ENCODE results near the gene MTIF2. TPM values are rescaled to one million over a fixed set of nuclear protein-coding genes. Genes with fewer than 3 reads are reported as not detected.

MTIF2 gene
- total and polyA plus RNA-seq, 9 of the 15 experiments (the other 6 are each of a cell fraction or from before 2014, with no cell fraction given): 58.7 to 143 (median 105) TPM

DNA sequence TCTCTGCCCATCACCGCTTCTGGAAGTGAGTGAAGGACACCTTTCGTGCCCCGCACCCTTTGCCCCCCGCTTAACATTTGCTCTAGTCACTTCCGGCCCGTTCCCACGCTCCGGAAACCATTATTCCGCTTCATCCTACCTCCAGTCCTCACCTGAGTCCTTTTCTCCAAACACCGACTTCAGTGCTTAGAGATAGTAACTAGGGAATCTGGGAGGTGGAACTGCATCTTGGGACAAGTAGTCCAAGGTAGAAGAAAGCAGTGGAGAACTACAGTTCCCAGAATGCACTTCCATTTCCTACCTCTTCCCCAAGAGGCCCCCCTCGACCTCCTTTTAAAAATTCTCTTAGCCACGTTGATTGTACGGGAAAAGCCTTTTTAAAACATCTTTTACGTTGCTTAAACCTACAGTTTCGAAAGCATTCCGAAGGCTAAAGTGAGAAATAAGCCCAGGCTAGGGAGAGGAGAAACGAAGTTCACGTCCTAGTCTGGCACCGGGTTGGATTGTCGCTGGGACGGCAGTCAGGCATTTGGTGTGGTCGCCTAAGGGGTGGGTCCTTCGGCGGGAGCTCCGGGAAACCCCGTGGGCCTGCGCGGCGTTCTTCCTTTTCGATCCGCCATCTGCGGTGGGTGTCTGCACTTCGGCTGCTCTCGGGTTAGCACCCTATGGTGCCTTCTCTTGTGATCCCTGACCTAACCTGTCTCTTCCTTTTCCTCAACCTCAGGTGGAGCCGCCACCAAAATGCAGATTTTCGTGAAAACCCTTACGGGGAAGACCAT is 36.8 kb downstream of the MTIF2 start, which contains the start of the genes CLHC1 and RPS27A (continued):
- TF ChIP-seq, protein P1, sequence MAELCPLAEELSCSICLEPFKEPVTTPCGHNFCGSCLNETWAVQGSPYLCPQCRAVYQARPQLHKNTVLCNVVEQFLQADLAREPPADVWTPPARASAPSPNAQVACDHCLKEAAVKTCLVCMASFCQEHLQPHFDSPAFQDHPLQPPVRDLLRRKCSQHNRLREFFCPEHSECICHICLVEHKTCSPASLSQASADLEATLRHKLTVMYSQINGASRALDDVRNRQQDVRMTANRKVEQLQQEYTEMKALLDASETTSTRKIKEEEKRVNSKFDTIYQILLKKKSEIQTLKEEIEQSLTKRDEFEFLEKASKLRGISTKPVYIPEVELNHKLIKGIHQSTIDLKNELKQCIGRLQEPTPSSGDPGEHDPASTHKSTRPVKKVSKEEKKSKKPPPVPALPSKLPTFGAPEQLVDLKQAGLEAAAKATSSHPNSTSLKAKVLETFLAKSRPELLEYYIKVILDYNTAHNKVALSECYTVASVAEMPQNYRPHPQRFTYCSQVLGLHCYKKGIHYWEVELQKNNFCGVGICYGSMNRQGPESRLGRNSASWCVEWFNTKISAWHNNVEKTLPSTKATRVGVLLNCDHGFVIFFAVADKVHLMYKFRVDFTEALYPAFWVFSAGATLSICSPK (IDR thresholded peaks at IDR 0.05; ENCODE audit: borderline replicate concordance): no peak
- TF ChIP-seq SOX6 (IDR thresholded peaks at IDR 0.05): no peak; the same call in 1 of the 2 replicates
- TF ChIP-seq, protein P2, sequence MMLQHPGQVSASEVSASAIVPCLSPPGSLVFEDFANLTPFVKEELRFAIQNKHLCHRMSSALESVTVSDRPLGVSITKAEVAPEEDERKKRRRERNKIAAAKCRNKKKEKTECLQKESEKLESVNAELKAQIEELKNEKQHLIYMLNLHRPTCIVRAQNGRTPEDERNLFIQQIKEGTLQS (IDR thresholded peaks at IDR 0.05): no peak
- TF ChIP-seq, protein P2 (CRISPR knock-in tag; conservative IDR thresholded peaks at IDR 0.05): peak; percentile 82
- TF ChIP-seq GABPA (tag; conservative IDR thresholded peaks at IDR 0.05; ENCODE audit: low read depth): peak; percentile 77
- no peak for TF ChIP-seq CHD7 (IDR thresholded peaks at IDR 0.05; ENCODE audit: low read depth, low read length)
- TF ChIP-seq FOXM1 (IDR thresholded peaks at IDR 0.05; ENCODE audit: low read depth): no peak
- TF ChIP-seq FOXM1 (CRISPR knock-in tag; IDR thresholded peaks at IDR 0.05; ENCODE audit: low read depth): no peak
